Thoracic aorta (tissue), 2 donors: ENCODE results near the gene CRABP2. TPM values are rescaled to one million over a fixed set of nuclear protein-coding genes. Genes with fewer than 3 reads are reported as not detected.
A peak's percentile ranks its signal among the peaks of the same experiment; 100 is the strongest.

ENCODE experiments used
- ATAC-seq: fragments of 150-250 bp; one replicate; pipeline ENCODE4 v1.8.0; 2017; ENCODE audit warnings: low read depth; ENCODE audit not compliant: insufficient number of reproducible peaks, low FRiP score
- DNase-seq: peaks from one replicate; pipeline ENCODE4 v3.0.0-alpha.2; 2020; ENCODE audit warnings: low spot score
- H3K27ac ChIP-seq, 2 donors: fragments of 200-600 bp; sonication (generic); 1 replicate in 1 of 2; 2 replicates in 1 of 2; pipeline ENCODE4 v1.5.1; 2016; ENCODE audit warnings: mild to moderate bottlenecking in 2 of 2, moderate library complexity in 2 of 2
- H3K27me3 ChIP-seq: fragments of 200-600 bp; sonication (generic); replicated peaks from 2 replicates; pipeline ENCODE4 v1.6.0; 2016; ENCODE audit warnings: mild to moderate bottlenecking; ENCODE audit not compliant: insufficient read depth
- H3K36me3 ChIP-seq: fragments of 200-600 bp; sonication (generic); one replicate; pipeline ENCODE4 v1.5.1; 2016
- H3K4me1 ChIP-seq, 2 donors: fragments of 200-600 bp; sonication (generic); 1 replicate in 1 of 2; 2 replicates in 1 of 2; pipeline versions ENCODE4 v1.5.1 to v1.6.0; 2016; ENCODE audit warnings: low read depth in 2 of 2, mild to moderate bottlenecking in 1 of 2; ENCODE audit not compliant: control insufficient read depth in 1 of 2
- H3K4me3 ChIP-seq: fragments of 200-600 bp; sonication (generic); 2 replicates; pipeline ENCODE4 v1.5.1; 2016; ENCODE audit warnings: mild to moderate bottlenecking
- H3K9me3 ChIP-seq: fragments of 200-600 bp; sonication (generic); 2 replicates; pipeline ENCODE4 v1.5.1; 2016
- total RNA-seq, 2 donors: library from RNA; depleted of rRNA; stranded (reverse); fragments of >200 nt; gene quantifications; one replicate each; pipeline versions ENCODE4 v1.1.0 to v1.2.3, GENCODE V29; 2016
- TF ChIP-seq, protein P1 (sequence below): fragments of 200-600 bp; sonication (generic); IDR thresholded peaks from one replicate; pipeline ENCODE4 v1.5.1; 2019; ENCODE audit warnings: antibody characterized with exemption

The CRABP2 gene
- total RNA-seq, 2 donors from 2014 or later: 1.3 to 7.0 TPM

DNA sequence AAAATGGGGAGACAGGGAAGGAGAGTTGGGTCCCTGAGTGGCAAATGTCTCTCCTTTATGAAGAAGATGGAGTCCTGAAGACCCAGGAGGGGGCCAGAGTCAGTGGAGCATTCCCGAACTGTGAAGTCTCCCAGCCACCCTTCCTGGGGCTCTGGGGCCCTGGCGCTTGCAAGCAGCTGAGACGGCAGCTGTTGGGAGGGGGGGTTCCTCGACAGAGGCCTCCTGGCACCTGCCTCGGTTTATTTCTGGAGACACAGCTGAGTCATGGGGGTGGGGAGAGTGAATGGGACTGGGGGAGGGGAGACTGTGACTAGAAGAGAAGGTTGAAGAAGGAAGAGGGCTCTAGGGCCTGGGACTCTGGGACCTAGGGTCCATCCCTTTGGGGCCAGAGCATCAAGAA lies 42.2 kb downstream of the CRABP2 start:
- H3K27ac ChIP-seq: peak overlapping the region; percentile 81 to 94
- H3K36me3 ChIP-seq: no peaks in the 10 kb centered on the region
- no peaks in the 10 kb centered on the region for H3K9me3 ChIP-seq
- DNase-seq (peak; percentile 77), ATAC-seq (no peak)
- H3K27me3 ChIP-seq: no peaks in the 10 kb centered on the region
- no peak overlapping the region for H3K4me3 ChIP-seq
- peaks cover 58 to 86% of the 10 kb centered on the region in 2 donors for H3K4me1 ChIP-seq
- TF ChIP-seq, protein P1, sequence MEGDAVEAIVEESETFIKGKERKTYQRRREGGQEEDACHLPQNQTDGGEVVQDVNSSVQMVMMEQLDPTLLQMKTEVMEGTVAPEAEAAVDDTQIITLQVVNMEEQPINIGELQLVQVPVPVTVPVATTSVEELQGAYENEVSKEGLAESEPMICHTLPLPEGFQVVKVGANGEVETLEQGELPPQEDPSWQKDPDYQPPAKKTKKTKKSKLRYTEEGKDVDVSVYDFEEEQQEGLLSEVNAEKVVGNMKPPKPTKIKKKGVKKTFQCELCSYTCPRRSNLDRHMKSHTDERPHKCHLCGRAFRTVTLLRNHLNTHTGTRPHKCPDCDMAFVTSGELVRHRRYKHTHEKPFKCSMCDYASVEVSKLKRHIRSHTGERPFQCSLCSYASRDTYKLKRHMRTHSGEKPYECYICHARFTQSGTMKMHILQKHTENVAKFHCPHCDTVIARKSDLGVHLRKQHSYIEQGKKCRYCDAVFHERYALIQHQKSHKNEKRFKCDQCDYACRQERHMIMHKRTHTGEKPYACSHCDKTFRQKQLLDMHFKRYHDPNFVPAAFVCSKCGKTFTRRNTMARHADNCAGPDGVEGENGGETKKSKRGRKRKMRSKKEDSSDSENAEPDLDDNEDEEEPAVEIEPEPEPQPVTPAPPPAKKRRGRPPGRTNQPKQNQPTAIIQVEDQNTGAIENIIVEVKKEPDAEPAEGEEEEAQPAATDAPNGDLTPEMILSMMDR: no peak

DNA sequence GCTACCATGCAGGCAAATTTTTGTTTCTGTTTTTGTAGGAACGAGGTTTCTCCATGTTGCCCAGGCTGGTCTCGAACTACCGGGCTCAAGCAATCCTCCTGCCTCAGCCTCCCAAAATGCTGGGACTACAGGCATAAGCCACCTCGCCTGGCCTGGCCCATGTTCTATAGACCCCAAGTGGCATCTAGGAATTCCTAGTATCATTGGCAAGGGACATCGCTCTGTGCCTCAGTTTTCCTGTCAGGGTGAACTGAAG lies 42.7 kb downstream of the CRABP2 start:
- Histone ChIP-seq H3K4me1 (peaks cover 60 to 85% of the 10 kb centered on the region in 2 donors), H3K27ac (peak overlapping the region; percentile 81 to 94), H3K27me3 (no peaks in the 10 kb centered on the region), H3K36me3 (no peaks in the 10 kb centered on the region), H3K4me3 (no peak overlapping the region), H3K9me3 (no peaks in the 10 kb centered on the region)
- TF ChIP-seq, protein P1: no peak
- ATAC-seq: no peak
- no peak for DNase-seq

DNA sequence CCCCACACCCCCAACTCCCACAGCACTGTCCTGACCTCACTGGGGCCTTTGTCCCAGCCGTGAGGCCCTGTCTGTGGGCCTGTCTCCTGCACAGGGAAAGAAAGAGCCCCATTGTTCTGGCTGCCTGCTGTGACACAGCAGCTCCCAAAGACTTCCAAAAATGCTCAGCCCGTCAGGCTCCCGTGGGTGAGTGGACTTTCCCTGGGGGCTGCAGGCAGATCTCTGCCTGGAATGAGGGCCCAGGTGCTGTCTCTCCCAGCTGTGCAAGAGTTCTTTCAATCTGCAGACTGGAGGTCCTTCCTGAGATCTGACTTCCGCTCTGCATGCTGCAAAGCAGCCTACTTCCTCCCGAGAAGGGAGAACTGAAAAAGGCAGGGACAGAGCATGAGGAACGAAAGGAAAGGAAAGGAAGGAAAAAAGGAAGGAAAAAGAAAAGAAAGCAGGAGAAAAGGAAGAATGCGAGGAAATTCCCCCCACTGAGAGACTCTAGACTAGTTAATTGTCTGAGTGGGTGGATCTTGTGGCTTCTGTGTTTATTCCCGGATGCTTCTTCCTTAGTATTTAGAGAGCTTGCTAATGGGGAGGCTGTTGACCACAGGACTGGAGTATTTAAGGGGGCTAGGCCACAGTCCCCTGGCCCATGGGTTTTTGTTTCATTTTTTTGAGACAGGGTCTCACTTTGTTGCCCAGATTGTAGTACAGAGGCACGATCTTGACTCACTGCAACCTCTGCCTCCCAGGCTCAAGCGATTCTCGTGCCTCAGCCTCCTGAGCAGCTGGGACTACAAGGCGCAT lies 43.2 kb downstream of the CRABP2 start:
- Histone ChIP-seq H3K27me3 (no peaks in the 10 kb centered on the region), H3K4me3 (no peak overlapping the region), H3K27ac (peak overlapping the region; percentile 81 to 94), H3K36me3 (no peaks in the 10 kb centered on the region), H3K4me1 (peaks cover 61 to 85% of the 10 kb centered on the region in 2 donors), H3K9me3 (no peaks in the 10 kb centered on the region)
- TF ChIP-seq, protein P1: no peak
- no peak for DNase-seq
- ATAC-seq: no peak

DNA sequence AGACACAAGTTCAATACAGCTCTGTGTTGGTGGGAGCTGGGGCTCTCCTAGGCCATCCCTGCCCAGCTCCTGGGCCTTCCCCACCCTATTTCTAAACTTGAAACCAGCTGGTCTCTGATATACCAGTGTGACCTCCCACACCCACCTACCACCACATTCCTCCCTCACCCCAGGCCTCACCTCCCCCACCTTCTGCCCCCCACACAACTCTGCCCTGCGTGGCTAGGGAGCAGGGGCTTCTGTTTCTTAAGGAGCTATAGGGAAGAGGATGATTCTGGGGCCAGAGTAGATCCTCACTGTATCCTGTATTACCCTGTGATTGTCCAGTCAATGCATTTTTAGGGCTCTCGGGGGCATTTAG lies 44.7 kb downstream of the CRABP2 start:
- no peak for DNase-seq

DNA sequence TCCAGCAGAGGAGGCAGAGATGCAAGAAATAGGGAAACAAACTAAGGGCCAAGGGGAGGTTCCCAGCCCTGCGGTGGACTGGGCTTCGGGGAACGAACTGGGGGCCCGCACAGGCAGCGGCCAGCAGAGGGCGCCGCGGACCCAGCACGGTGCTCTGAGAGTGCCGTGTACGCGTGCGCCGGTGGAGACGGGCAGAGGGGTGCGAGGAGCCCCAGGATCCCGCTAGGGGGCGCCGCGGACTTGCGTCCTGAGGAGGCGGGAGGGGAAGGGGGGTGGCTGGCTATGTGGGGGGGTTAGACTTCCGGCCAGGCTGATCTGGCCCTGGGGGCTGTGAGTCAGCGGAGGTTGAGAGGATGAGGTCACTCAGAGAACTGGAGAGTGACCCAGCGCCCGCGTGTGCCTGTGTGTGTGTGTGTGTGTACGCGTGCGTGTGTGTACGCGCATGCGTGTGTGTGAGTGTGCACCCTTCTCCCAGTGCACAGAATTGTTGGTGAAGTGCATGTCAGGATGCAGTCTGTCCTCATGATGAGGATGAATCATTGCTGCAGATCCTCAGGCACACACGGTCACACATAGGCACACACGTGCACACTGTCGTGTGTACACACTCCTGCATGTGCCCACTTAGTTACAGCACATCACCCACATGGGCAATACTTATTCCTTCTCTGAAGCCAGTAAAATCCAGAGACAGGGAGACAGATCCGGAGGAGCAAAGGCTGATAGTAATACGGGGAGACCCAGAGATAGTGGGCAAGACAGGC lies 45.2 kb downstream of the CRABP2 start:
- H3K9me3 ChIP-seq: no peaks in the 10 kb centered on the region
- TF ChIP-seq, protein P1: peak; percentile 100
- H3K4me1 ChIP-seq: peaks cover 58 to 83% of the 10 kb centered on the region in 2 donors
- ATAC-seq (peak; percentile 91), DNase-seq (peak; percentile 93)
- no peaks in the 10 kb centered on the region for H3K27me3 ChIP-seq
- peak overlapping the region; percentile 27 for H3K4me3 ChIP-seq
- no peaks in the 10 kb centered on the region for H3K36me3 ChIP-seq
- peak overlapping the region; percentile 88 to 94 for H3K27ac ChIP-seq

More for the DNA sequence above, 44.7 kb downstream of the CRABP2 start:
- TF ChIP-seq, protein P1: no peak
- ATAC-seq: no peak
- Histone ChIP-seq H3K36me3 (no peaks in the 10 kb centered on the region), H3K9me3 (no peaks in the 10 kb centered on the region), H3K27ac (peak overlapping the region; percentile 88 to 94), H3K27me3 (no peaks in the 10 kb centered on the region), H3K4me1 (peaks cover 63 to 88% of the 10 kb centered on the region in 2 donors), H3K4me3 (peak overlapping the region; percentile 56)
